ENCODE data around the gene OR2V2. TPM values are rescaled to one million over a fixed set of nuclear protein-coding genes. Genes with fewer than 3 reads are reported as not detected.

Gene OR2V2
- polyA plus RNA-seq, 1 of the 3 experiments (the other 2 are of a cell fraction) = not detected

DNA sequence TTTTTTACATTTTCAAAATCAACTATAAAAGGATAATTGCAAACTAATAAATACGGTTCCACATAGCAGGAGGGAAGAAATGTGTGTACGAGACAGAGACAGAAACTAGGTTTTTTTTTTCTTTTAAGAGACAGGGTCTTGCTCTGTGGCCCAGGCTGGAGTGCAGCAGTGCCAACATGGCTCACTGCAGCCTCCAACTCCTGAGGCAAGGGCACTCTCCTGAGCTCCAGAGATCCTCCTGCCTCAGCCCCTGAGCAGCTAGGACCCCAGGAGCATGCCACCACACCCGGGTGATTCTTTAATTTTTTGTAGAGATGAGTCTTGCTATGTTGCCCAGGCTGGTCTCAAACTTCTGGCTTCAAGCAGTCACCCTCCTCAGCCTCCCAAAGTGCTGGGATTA, 14.3 kb upstream of the OR2V2 start:
- Histone ChIP-seq H3K4me1 (ENCODE audit: control insufficient read depth in 1 of 2, insufficient read depth in 2 of 2, low read depth in 1 of 2, low read length in 1 of 2) (no peaks in the 10 kb centered on the region; a peak in 1 of 4 replicates), H3K9ac (no peak overlapping the region), H3K27me3 (ENCODE audit: insufficient read depth) (peaks cover 47% of the 10 kb centered on the region; the same call in 1 of the 2 replicates), H4K20me1 (ENCODE audit: insufficient read depth) (no peaks in the 10 kb centered on the region), H3K79me2 (ENCODE audit: insufficient read depth) (no peaks in the 10 kb centered on the region), H3K36me3 (replicated peaks in 1 of 2; ENCODE audit: control insufficient read depth in 1 of 2, insufficient read depth in 2 of 2, low read length in 1 of 2) (no peaks in the 10 kb centered on the region), H2AFZ (ENCODE audit: low read depth) (no peak overlapping the region), H3K4me2 (no peak overlapping the region), H3F3A (replicated peaks; ENCODE audit: insufficient read depth) (no peaks in the 10 kb centered on the region), H3K27ac (ENCODE audit: low read depth in 2 of 2, low read length in 1 of 2) (no peak overlapping the region), H3K4me3 (ENCODE audit: low read depth in 2 of 2, low read length in 1 of 2) (no peak overlapping the region), H3K9me2 (no peaks in the 10 kb centered on the region), H3K9me3 (peaks cover 6% of the 10 kb centered on the region; the same call in 1 of the 2 replicates)
- POLR2A ChIA-PET = no interaction called here
- CTCF ChIA-PET = no interaction called here
- DNase-seq = no peak
- WGBS (ENCODE audit: low lambda C conversion rate) = 12% methylated on average over 3 of the region's 3 CpGs
- TF ChIP-seq EP300 (IDR thresholded peaks at IDR 0.05; ENCODE audit: borderline replicate concordance in 1 of 2, low read depth in 1 of 2, low read length in 1 of 2) (no peak), ELF1 (IDR thresholded peaks at IDR 0.05) (no peak), TCF12 (IDR thresholded peaks at IDR 0.05) (no peak), RXRA (IDR thresholded peaks at IDR 0.05; ENCODE audit: borderline replicate concordance, low read depth) (no peak), RCOR1 (IDR thresholded peaks at IDR 0.05; ENCODE audit: low read length) (no peak), SIN3A (IDR thresholded peaks at IDR 0.05; ENCODE audit: borderline replicate concordance, low read depth, low read length) (no peak), MEF2A (IDR thresholded peaks at IDR 0.05; ENCODE audit: borderline replicate concordance, low read depth) (no peak), GABPA (IDR thresholded peaks at IDR 0.05; ENCODE audit: low read depth) (no peak), JUND (IDR thresholded peaks at IDR 0.05) (no peak)
- TF ChIP-seq, protein P1, sequence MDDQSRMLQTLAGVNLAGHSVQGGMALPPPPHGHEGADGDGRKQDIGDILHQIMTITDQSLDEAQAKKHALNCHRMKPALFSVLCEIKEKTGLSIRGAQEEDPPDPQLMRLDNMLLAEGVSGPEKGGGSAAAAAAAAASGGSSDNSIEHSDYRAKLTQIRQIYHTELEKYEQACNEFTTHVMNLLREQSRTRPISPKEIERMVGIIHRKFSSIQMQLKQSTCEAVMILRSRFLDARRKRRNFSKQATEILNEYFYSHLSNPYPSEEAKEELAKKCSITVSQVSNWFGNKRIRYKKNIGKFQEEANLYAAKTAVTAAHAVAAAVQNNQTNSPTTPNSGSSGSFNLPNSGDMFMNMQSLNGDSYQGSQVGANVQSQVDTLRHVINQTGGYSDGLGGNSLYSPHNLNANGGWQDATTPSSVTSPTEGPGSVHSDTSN (IDR thresholded peaks at IDR 0.05) = no peak
- TF ChIP-seq, protein P2, sequence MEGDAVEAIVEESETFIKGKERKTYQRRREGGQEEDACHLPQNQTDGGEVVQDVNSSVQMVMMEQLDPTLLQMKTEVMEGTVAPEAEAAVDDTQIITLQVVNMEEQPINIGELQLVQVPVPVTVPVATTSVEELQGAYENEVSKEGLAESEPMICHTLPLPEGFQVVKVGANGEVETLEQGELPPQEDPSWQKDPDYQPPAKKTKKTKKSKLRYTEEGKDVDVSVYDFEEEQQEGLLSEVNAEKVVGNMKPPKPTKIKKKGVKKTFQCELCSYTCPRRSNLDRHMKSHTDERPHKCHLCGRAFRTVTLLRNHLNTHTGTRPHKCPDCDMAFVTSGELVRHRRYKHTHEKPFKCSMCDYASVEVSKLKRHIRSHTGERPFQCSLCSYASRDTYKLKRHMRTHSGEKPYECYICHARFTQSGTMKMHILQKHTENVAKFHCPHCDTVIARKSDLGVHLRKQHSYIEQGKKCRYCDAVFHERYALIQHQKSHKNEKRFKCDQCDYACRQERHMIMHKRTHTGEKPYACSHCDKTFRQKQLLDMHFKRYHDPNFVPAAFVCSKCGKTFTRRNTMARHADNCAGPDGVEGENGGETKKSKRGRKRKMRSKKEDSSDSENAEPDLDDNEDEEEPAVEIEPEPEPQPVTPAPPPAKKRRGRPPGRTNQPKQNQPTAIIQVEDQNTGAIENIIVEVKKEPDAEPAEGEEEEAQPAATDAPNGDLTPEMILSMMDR (IDR thresholded peaks at IDR 0.05) = no peak

DNA sequence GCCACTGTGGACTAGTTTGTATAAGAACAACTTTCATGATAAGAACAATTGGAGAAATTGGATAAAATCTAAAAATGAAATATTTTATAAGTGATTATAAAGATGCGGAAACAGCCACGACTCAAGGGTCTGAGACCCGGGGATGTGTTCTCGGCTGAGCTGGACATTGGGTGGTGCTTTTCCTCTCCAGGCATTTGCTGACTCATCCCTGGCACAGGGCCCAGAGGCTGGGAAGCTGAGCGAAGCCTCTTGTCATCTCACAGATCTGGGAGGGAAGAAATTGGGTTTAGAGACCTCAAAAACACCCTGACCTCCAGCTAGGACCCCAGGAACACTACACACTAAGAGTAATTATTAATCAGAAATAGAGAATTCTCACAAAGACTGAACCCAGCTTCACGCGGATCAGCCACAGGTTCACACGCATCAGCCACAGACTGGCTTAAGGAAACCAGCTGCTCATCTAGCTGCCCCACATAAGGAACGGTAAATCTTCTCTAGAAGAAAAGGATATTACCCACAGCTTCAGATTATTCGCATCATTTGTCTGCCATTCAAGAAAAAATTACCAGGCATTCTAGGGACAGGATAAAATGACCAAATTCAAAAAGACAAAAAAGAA, 13.7 kb upstream of the OR2V2 start:
- POLR2A ChIA-PET = no interaction called here
- WGBS (ENCODE audit: low lambda C conversion rate) = 12% methylated on average over 10 of the region's 10 CpGs

More for the DNA sequence above, 13.7 kb upstream of the OR2V2 start:
- no peaks in the 10 kb centered on the region for H3K9me2 ChIP-seq
- H3F3A ChIP-seq (replicated peaks; ENCODE audit: insufficient read depth) = no peaks in the 10 kb centered on the region
- H4K20me1 ChIP-seq (ENCODE audit: insufficient read depth) = no peaks in the 10 kb centered on the region
- no peak overlapping the region for H3K27ac ChIP-seq (ENCODE audit: low read depth in 2 of 2, low read length in 1 of 2)
- no peak overlapping the region for H3K9ac ChIP-seq
- peaks cover 6% of the 10 kb centered on the region; the same call in 1 of the 2 replicates for H3K9me3 ChIP-seq
- no peak overlapping the region; the same call in 1 of the 2 replicates for H3K4me2 ChIP-seq
- H3K79me2 ChIP-seq (ENCODE audit: insufficient read depth) = no peaks in the 10 kb centered on the region
- no peaks in the 10 kb centered on the region for H3K36me3 ChIP-seq (replicated peaks in 1 of 2; ENCODE audit: control insufficient read depth in 1 of 2, insufficient read depth in 2 of 2, low read length in 1 of 2)
- TF ChIP-seq NFIC (IDR thresholded peaks at IDR 0.05; ENCODE audit: borderline replicate concordance) = peak; percentile 86
- peak; percentile 47; the same call in 1 of the 2 replicates for TF ChIP-seq FOSL2 (IDR thresholded peaks at IDR 0.05; ENCODE audit: borderline replicate concordance, low read depth)
- TF ChIP-seq NRF1 (IDR thresholded peaks at IDR 0.05; ENCODE audit: low read depth, low read length) = no peak
- H3K4me1 ChIP-seq (ENCODE audit: control insufficient read depth in 1 of 2, insufficient read depth in 2 of 2, low read depth in 1 of 2, low read length in 1 of 2) = no peaks in the 10 kb centered on the region; a peak in 1 of 4 replicates
- peaks cover 41% of the 10 kb centered on the region; the same call in 1 of the 2 replicates for H3K27me3 ChIP-seq (ENCODE audit: insufficient read depth)
- CTCF ChIA-PET = no interaction called here
- no peak overlapping the region for H3K4me3 ChIP-seq (ENCODE audit: low read depth in 2 of 2, low read length in 1 of 2)
- DNase-seq = no peak
- 0 out of 2 replicates have a peak overlapping the region, but pooled peaks have one; percentile 18 for H2AFZ ChIP-seq (ENCODE audit: low read depth)

All from SK-N-SH (cell line).